Heart right ventricle (tissue), 16 donors: Measurements from ENCODE around the gene TAF1D. TPM values are rescaled to one million over a fixed set of nuclear protein-coding genes. Genes with fewer than 3 reads are reported as not detected.

Experiments used
- ATAC-seq, 8 donors: fragments of 200-7000 bp; cut with Tn5 transposase; one replicate each; pipeline ENCODE4 v1.9.1; 2020; ENCODE audit warnings: mild to moderate bottlenecking in 8 of 8, moderate library complexity in 8 of 8, moderate number of reproducible peaks in 1 of 8
- DNase-seq, 2 donors: peaks; one replicate each; pipeline ENCODE4 v3.0.0-alpha.2; 2020
- H3K27ac ChIP-seq, 10 donors: fragments of 200-600 bp; sonication (generic) in 2 of 10; one replicate each; pipeline versions ENCODE4 v1.5.0 to v1.8.0; 2020 to 2022; ENCODE audit warnings: mild to moderate bottlenecking in 3 of 10
- H3K27me3 ChIP-seq, 7 donors: fragments of 200-600 bp; one replicate each; pipeline ENCODE4 v1.8.0; 2021 to 2022; ENCODE audit warnings: mild to moderate bottlenecking in 2 of 7
- H3K36me3 ChIP-seq, 9 donors: fragments of 200-600 bp; sonication (generic) in 1 of 9; one replicate each; pipeline versions ENCODE4 v1.5.0 to v1.8.0; 2020 to 2022; ENCODE audit warnings: mild to moderate bottlenecking in 2 of 9
- H3K4me1 ChIP-seq, 9 donors: fragments of 200-600 bp; sonication (generic) in 1 of 9; one replicate each; pipeline versions ENCODE4 v1.5.0 to v1.8.0; 2020 to 2022; ENCODE audit warnings: mild to moderate bottlenecking in 4 of 9
- H3K4me3 ChIP-seq, 10 donors: fragments of 200-600 bp; sonication (generic) in 2 of 10; one replicate each; pipeline versions ENCODE4 v1.5.0 to v1.8.0; 2020 to 2022; ENCODE audit warnings: mild to moderate bottlenecking in 7 of 10, moderate library complexity in 2 of 10
- H3K9me3 ChIP-seq, 11 donors: fragments of 200-600 bp in 10 of 11; sonication (generic) in 2 of 11; one replicate each; pipeline versions ENCODE4 v1.5.0 to v1.8.0; 2013 to 2022; ENCODE audit warnings: mild to moderate bottlenecking in 2 of 11, control low read depth in 1 of 11, moderate library complexity in 1 of 11
- CTCF ChIP-seq, 9 donors: fragments of 200-600 bp; sonication (generic) in 2 of 9; IDR thresholded peaks; one replicate each; pipeline versions ENCODE4 v1.5.0 to v1.8.0; 2021 to 2022; ENCODE audit warnings: antibody characterized with exemption in 9 of 9, mild to moderate bottlenecking in 5 of 9, moderate library complexity in 1 of 9
- WGBS, 2 donors: extraction: QIAGEN DNeasy Blood & Tissue Kit; methylation state at CpG; one replicate each; pipeline ENCODE4 v1.1.7; 2013; ENCODE audit warnings: inconsistent platforms in 1 of 2; 5-methylcytosine and 5-hydroxymethylcytosine counted together
- intact Hi-C, 10 donors: fragments of 100-400 bp; cut with DNase I; formaldehyde crosslinking; loops; one replicate each; pipeline versions ENCODE4 v1.11.1 to v1.14.2; 2022
- long read RNA-seq, 3 donors: library from polyadenylated mRNA; unstranded; transcript quantifications; one replicate each; pipeline ENCODE4 v2.0.0, GENCODE V29; 2020 to 2021
- polyA plus RNA-seq, 2 donors: library from polyadenylated mRNA; stranded (reverse); fragments of 200-250 nt; gene quantifications; one replicate each; pipeline ENCODE4 v1.2.3, GENCODE V29; 2013
- total RNA-seq, 10 donors: library from RNA; stranded (reverse); fragmentation: NEBNext Ultra II Directional in 3 of 10; extraction: Animal tissue kit (Norgen Biotek cat#: 25700) in 3 of 10; gene quantifications; one replicate each; pipeline versions ENCODE4 v1.2.1 to v1.2.4, GENCODE V29; 2021 to 2023
- donor health status: Arrhythmogenic right ventricular cardiomyopathy.
- donor health status: ischemic (EF 13 %, LVEDD 7.1; RV severe dilation, severe dysfunction).
- donor health status: healthy with polysubstance abuse.
- donor health status: DM: no; HTN: yes; CAD: no.
- donor health status: DM: no; HTN: no; CAD: no.
- donor health status: ischemic (EF 25% LVEDD 6.9; RV normal size, moderate dysfunction).
- donor health status: ischemic (EF 25% LVEDD 5.7; RV mildly dilated, moderate dysfunction).
- donor health status: healthy.
- donor health status: DM: yes; HTN: yes; CAD: no.
- donor health status: Ischemic cardiomyopathy.
- donor health status: ischemic (EF 35%, LVEDD 5.7; RV mildly dilated, moderate dysfunction).
- donor health status: nonischemic (EF 11% LVEDD 7.7; RV severe dilation, severe dysfunction).
- donor health status: DM: yes; HTN: yes; CAD: no.
- donor health status: PGD.
- donor health status: ischemic (EF 29% LVEDD 5.4; RV normal size, mild dysfunction).
- donor health status: nonischemic (EF 23%, LVEDD 6.1; RV moderate dilation, normal function).

The TAF1D gene
- total RNA-seq (10 to 100 TPM; 24.0 to 46.1 (median 31.6) TPM), polyA plus RNA-seq (100 to 1,000 TPM in 1 of 2 donors, 10 to 100 TPM in 1; 56.6 to 114 TPM)
- long read RNA-seq, donor 1, partial matches to known transcripts = 2 of 12 reads
- long read RNA-seq, donor 1, other reads (novel, unspliced or antisense) = 9 of 12 reads
- long read RNA-seq, donor 2, partial matches to known transcripts = 2 of 7 reads
- long read RNA-seq, donor 2, other reads (novel, unspliced or antisense) = 4 of 7 reads
- long read RNA-seq, donor 3, partial matches to known transcripts = 1 of 15 reads
- long read RNA-seq, donor 3, other reads (novel, unspliced or antisense) = 11 of 15 reads

- ATAC-seq = peak; percentile 97 to 99 (median 98)
- TF ChIP-seq CTCF (IDR thresholded peaks at IDR 0.05) = peak in 4 of 9 donors; percentile 7 to 20 (median 14)
- Histone ChIP-seq H3K4me3 (peak within 1 kb of the TSS; percentile 49 to 97 (median 78)), H3K27ac (peak within 1 kb of the TSS; percentile 72 to 98 (median 90)), H3K36me3 (peaks cover 0 to 49% (median 22%) of the 10 kb centered on the region in 9 donors), H3K9me3 (no peaks in the 10 kb centered on the region), H3K4me1 (peaks cover 0 to 82% (median 52%) of the 10 kb centered on the region in 9 donors), H3K27me3 (no peaks in the 10 kb centered on the region)
- WGBS, 2 donors = 0 to 1% methylated on average over 65 of the region's 65 CpGs
- peak; percentile 96 to 99 for DNase-seq
- intact Hi-C loops = loop anchor here in 7 of 10 donors (1.0 to 5.0 kb wide), 4 partner anchors 41 to 79 kb away; partner anchors contain the start of genes MED17 (in 7 of the 7) and CEP295 (in 1 of the 7)
These were observed at the start of gene TAF1D, which contains the start of gene C11orf54 for GRCh38 chr11:93741094-93741881. TSS of gene TAF1D (minus strand) at chr11:93741495. CDS start at chr11:93739304, 2,191 bp downstream. TSS of gene C11orf54 (plus strand) at chr11:93741672. CDS start at chr11:93747394, 5,722 bp downstream.

- DNase-seq (no peak), ATAC-seq (no peak)
- intact Hi-C loops = loop anchor here in 7 of 10 donors (1.0 to 5.0 kb wide), 3 partner anchors 43 to 44 kb away; partner anchors contain the start of genes C11orf54 (in 7 of the 7) and TAF1D (in 7 of the 7)
- no peaks in the 10 kb centered on the region for H3K9me3 ChIP-seq
- H3K4me1 ChIP-seq = peaks cover 7 to 40% (median 34%) of the 10 kb centered on the region in 9 donors
- H3K27ac ChIP-seq = peak overlapping the region; percentile 67 to 98 (median 95)
- no peaks in the 10 kb centered on the region for H3K27me3 ChIP-seq
- H3K4me3 ChIP-seq = peak overlapping the region; percentile 78 to 99 (median 96)
- 1% methylated on average over 13 of the region's 13 CpGs for WGBS, 2 donors
- no peak for TF ChIP-seq CTCF (IDR thresholded peaks at IDR 0.05)
- H3K36me3 ChIP-seq = peaks cover 0 to 26% (median 5%) of the 10 kb centered on the region in 9 donors
These were observed 43.7 kb upstream of the TAF1D start for GRCh38 chr11:93784935-93785360.

GRCh38 chr11:93784145-93784934, 43.0 kb upstream of the TAF1D start, which contains the start of gene MED17:
TSS of gene MED17 (plus strand) at chr11:93784282. CDS start at chr11:93784514, 232 bp downstream.
- H3K4me1 ChIP-seq = peaks cover 7 to 40% (median 34%) of the 10 kb centered on the region in 9 donors
- WGBS, 2 donors = 0% methylated on average over 72 of the region's 72 CpGs
- H3K4me3 ChIP-seq = peak within 1 kb of the TSS; percentile 78 to 99 (median 96)
- H3K27ac ChIP-seq = peak within 1 kb of the TSS; percentile 67 to 98 (median 95)
- H3K36me3 ChIP-seq = peaks cover 0 to 20% (median 5%) of the 10 kb centered on the region in 9 donors
- no peaks in the 10 kb centered on the region for H3K9me3 ChIP-seq
- peak in 7 of 9 donors; percentile 38 to 69 (median 49) for TF ChIP-seq CTCF (IDR thresholded peaks at IDR 0.05)
- H3K27me3 ChIP-seq = no peaks in the 10 kb centered on the region
- intact Hi-C loops = loop anchor here in 7 of 10 donors (1.0 to 5.0 kb wide), 3 partner anchors 42 to 44 kb away; partner anchors contain the start of genes C11orf54 (in 7 of the 7) and TAF1D (in 7 of the 7)
- peak; percentile 90 to 95 for DNase-seq
- ATAC-seq = peak; percentile 99 to 100 (median 100)
